NCI-H2171 treated with DMSO at 0.1 percent for 48 hours (cell line): ENCODE measurements around the gene PKHD1.

Source experiments
- DNase-seq: peaks from one replicate; lab custom pipeline; 2025; lab: John Stamatoyannopoulos, UW

PKHD1 gene

DNA sequence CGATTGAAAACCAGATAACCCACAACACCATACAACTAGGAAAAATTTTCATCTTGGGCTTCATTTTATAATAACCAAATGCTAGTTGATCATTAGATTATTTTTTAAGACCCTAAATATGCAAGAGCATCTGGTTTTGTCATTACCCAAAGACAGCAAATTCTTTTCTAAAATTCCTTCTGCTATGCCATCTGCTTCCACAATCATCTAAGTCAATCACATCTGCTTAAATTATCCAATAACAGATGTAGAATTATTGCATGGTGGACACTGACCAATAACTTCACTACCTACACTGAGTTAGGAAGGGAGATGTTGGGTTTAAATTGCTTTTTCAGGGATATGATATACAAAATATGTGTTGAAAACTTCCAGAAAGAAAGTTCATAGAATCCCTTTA, 41.9 kb downstream of the PKHD1 start:
- DNase-seq, result no peak

DNA sequence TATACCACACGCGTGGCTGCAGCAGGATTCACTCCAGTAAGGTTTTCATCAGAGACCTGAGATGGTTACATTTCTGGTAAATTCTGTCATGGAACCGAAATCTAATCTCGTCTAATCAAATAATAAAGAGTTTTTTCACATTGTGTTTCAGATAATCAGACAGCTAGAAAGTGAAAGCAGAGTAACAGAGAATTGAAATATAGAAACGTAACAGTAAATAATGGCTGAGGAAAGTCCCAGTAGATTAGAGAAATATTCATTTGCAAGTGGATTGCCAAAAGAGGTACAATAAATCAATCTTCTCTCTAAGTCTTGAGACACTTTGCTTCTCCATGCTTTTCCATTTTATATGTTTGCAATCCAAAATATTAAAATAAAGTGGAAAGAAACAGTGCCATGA, 42.4 kb downstream of the PKHD1 start:
- no peak for DNase-seq

DNA sequence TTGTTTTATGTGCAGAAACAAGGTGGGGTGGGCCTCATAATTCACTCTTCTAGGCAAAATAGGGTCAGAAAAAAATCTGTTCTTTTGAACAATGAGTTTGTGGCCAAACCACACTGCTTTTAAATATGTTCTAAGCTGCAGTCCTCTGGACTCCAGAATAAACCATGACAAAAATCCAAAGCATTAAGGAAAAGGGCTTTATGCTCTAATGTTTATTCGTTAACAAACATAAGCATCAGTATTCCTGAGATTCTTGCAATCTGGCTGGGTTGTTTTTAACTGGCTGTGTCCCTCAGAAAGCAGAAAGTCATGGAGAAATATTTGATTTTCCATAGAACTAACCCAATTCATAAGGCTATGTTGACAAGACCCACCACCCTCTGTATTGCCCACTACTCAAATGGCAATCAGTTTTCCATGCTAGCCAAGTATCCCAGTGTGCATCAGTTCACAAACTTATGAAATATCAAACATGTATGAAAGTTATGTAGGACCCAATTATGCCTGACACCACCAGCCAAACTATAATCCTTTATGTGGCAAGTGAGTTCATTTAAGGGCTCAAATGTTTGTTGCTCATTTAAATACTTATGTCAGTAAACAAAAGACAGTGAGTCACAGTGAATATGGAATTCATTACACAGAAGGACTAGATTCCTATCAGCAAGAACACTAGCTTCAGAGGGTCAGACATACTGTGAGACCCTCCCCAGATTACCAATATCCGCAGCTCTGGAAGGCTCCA, 45.1 kb downstream of the PKHD1 start:
- no peak for DNase-seq

DNA sequence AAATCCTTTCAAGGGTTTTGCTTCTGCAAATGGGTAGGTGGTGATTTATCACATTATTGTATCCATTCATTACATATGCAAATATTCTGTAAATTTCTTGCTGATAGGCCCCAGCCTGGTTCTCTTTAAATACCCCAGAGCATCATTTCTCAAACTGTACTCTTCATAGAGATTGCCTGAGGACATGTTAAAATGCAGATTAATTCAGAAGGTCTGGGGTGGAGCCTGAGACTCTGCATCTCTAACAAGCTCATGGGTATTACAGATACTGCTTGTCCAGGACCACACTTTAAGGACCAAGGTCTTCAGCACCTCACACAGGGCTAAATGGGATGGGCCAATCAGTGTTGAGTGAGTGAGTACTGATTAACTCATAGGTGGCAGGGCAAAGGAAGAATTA, 46.3 kb downstream of the PKHD1 start:
- no peak for DNase-seq

GRCh38 chr6:52027699-52028098, 59.7 kb downstream of the PKHD1 start:
- DNase-seq, result no peak

DNA sequence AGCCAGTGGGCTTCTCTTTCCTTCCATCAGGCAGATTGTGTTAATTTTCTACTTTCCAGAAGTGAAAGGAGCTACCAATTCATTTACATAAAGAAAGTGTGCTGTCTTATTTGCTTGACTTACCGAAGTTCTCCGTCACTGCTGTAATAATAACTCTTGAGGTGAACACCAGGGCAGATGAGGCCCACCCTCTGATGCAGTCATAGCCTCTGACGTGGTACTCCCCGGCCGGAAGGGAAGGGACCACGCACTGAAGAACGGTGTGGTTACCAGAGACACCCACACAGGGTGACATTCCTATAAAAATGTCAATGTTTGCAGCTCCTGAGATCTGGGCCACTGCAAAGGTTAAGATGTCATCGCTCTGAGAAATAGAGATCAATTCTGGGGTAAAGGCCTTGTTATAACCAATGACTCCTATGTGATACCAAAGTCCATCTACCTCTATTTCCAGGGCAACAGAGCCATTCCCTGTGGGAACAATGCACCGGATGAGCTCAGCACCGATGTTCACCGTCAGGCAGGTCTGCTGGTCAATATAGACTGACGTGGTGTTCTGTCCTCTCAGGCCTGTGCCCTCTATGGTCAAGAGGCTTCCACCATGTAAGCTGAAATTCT, 62.9 kb downstream of the PKHD1 start:
- DNase-seq, result no peak

- DNase-seq, result no peak
Measured at GRCh38 chr6:52022675-52023074, 64.7 kb downstream of the PKHD1 start.

DNA sequence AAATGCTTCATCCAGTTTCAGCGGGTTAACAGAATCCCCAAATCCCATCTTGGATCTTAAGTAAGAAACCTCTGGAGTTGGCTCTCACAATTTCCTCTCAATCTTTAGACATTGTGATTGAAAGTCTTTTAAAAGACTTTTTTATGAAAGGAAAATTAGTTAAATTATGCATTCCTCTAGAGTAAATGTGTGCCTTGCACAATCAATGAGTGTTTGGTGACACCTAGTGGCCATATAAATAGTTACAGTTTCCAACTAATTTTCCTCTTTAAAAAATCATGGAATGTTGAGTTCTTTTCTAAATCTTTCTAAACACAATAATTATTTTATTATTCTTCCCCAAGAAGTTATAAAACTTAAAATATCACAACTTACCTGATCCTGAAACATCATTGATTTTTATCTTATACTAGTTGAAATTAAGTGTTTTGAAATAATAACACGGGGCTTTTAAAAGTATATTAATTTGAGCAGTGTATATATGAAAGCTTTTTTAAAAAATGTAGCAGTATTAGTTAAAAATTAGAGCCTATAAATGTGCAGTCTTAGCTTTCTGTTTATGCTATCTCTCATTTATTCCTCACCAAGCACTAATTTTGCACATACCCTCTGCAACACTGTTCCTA, 66.4 kb downstream of the PKHD1 start:
- peak; percentile 17 for DNase-seq

DNA sequence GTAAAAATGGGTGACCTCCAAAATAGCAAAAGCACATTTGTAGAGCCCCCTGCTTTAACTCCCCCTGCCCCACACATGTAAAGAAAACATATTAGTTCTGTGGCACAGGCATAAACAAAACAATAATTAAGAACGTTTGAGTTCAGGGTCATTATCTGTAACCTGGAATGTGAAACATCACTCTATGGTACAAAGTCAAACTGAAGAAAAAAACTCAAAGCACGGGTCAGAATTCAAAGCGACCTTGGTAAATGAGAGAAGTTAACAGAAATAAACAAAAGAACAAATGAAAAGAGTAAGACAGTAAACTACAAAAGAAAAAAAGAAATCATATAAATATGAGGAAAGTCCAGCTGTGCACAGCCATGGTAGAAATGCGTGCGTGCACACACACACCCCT, 67.5 kb downstream of the PKHD1 start:
- DNase-seq, result no peak

DNA sequence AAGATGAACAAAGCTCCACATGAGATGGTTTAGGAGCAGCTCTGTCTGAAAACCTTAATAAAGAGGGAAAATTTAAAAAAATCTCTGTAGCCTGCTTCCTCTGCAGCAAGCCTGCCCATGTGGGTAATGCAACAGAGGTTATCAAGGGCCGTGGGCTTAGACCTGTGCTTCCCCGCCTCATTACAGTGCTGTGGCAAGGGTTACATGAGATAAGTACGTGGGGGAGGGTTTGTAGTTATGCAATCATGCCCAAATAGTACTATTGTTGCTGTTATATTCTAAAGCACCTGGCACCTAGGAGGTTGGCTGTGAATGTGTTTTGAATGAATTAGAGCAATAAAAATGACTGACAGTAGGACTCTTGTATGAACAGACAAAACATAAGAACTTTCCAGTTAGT, 68.3 kb downstream of the PKHD1 start:
- no peak for DNase-seq

- DNase-seq, result no peak
Measured at GRCh38 chr6:52016915-52017748, 70.3 kb downstream of the PKHD1 start.

GRCh38 chr6:52015953-52016352, 71.5 kb downstream of the PKHD1 start:
- no peak for DNase-seq

- no peak for DNase-seq
Measured at GRCh38 chr6:52014391-52014790, 73.0 kb downstream of the PKHD1 start.

- DNase-seq, result no peak
Measured at GRCh38 chr6:52013035-52013434, 74.4 kb downstream of the PKHD1 start.

DNA sequence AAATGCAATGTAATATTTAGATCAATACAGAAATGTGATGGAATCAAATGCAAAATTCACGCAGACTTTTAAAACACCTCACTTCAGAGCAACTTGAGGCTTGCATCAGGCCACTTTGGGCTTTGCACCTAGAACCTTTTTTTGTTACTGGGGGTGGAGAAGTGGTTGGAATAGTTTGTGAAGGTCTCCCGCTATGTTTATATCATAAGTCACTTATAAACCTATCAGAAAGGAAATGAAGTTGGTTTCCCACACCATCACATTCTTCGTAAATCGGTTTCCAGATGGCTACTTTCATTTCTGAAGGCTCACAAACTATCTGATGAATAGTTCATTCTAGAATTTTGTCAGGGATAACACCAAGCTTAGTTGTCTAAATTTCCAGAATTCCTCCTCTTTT, 74.8 kb downstream of the PKHD1 start:
- no peak for DNase-seq

DNA sequence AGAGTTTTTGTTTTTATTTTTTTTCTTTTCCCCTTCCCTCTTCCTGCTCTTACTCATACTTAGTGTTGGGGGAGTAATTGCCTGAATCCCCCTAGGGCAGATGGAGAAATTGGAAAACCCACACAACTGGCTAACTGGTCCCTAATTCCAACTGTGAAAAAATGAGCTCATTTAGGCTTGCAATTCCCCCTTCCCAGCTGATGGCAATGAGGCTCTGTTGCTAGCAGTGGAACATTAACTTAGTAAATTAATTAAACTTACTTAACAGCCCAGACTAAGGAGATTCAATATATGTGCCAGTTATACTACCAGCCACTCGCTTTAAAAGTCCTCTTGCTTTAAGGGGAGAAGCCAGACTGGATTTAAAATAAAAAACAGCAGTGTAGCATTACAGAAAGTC, 76.6 kb downstream of the PKHD1 start:
- DNase-seq, result no peak

- DNase-seq, result no peak
Measured at GRCh38 chr6:52010145-52010544, 77.3 kb downstream of the PKHD1 start.

DNA sequence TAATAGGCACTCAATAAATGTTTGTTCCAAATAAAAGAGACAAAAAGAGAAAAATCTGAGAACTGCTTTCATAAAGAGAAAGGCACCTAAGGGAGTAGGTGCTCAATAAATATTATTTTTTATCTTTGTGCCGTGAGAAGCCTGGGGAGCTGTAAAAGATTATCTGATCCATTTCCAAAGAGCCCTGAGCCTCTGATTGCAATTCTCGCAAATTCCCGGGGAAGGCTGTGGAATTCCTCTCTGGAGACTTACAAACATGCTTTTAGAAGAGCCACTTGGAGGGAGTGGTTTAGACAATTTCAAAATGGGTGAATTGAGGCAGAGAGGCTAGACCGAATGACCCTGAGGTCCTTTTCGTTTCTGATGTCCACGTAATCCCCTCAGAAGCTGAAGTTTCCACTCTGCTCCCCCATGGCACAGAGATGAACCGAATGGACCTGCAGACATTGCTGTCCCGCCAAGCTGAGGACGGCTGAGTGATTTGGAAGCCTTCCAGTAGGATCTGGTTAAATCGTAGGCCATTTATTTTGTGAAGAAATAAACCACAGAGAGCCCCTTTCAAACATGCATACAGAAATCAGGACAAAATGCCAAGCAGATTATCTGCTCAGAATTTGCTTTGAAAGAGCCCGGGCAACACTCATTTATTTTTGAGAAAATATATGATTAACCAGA, 77.8 kb downstream of the PKHD1 start:
- no peak for DNase-seq

- no peak for DNase-seq
Measured at GRCh38 chr6:52000064-52000463, 87.3 kb downstream of the PKHD1 start.

DNA sequence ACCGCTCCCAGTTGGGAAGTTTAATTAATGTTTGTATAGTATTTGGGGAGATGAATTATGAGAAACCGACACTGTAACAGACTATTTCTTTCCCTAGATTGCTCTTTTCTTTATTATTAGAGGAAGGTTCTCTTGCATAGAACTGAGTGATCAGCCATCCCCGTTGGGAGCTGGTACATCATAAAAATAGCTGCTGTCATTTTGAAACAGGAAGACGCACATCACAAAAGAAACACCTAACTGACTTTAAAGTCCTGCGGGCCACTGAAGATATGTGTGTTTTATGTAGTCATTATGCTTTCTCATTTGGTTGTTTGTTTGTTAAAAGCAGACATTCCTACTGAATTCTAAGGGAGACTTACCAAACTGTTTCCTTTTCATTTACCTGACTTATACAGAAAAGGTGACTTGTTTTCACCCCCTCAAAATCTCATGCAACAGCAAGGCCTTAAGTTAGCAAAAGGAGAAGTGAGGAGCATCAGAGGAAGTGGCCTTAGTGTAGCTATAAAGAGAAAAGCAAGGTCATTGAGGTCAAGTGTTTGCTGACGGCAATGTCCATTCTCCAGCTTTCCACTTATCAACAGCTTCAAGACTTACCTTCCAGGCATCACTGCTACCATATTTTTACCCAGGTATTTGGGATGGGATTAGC, 91.0 kb downstream of the PKHD1 start:
- no peak for DNase-seq

DNA sequence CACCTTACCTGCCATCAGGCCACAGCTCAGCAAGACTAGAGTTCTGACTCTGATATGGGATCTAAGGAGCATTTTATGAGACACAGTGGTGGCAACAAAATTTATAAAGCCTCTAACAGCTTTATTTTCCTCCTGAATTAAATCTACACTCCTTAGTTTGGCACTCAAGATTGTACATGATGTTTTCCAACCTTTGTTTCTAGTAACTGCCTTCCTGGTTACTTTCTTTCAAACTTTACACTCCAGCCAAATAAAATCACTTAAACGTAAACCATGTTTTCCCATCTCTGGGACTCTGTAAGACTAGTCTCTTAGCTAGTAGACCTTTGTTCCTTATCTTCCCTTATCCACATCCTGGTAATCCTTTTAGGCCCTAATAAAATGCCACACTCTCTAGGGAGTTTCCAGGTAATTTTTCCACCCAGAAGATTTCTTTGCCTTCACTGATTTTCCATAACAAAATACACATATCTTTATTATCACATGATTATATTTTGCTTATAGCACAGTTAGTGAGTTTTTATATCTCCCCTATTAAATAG, 92.1 kb downstream of the PKHD1 start:
- no peak for DNase-seq
